Ascending aorta (tissue), 2 donors: Measurements from ENCODE around the gene POFUT1. TPM values are rescaled to one million over a fixed set of nuclear protein-coding genes. Genes with fewer than 3 reads are reported as not detected.

Source experiments
- DNase-seq, 2 donors: peaks; one replicate each; pipeline ENCODE4 v3.0.0-alpha.2; 2019; ENCODE audit warnings: low spot score in 2 of 2
- H3K27ac ChIP-seq, 2 donors: fragments of 200-600 bp; sonication (generic); one replicate each; pipeline ENCODE4 v1.5.1; 2016 to 2017; ENCODE audit warnings: mild to moderate bottlenecking in 1 of 2
- H3K27me3 ChIP-seq: fragments of 200-600 bp; sonication (generic); one replicate; pipeline ENCODE4 v1.5.1; 2017
- H3K36me3 ChIP-seq, 2 donors: fragments of 200-600 bp; sonication (generic); one replicate each; pipeline ENCODE4 v1.5.1; 2016
- H3K4me1 ChIP-seq, 2 donors: fragments of 200-600 bp; sonication (generic); one replicate each; pipeline ENCODE4 v1.5.1; 2016 to 2017; ENCODE audit warnings: mild to moderate bottlenecking in 1 of 2
- H3K4me3 ChIP-seq, 2 donors: fragments of 200-600 bp; sonication (generic); one replicate each; pipeline ENCODE4 v1.5.1; 2016 to 2017; ENCODE audit warnings: mild to moderate bottlenecking in 1 of 2
- H3K9me3 ChIP-seq, 2 donors: fragments of 200-600 bp; sonication (generic); one replicate each; pipeline ENCODE4 v1.5.1; 2016
- intact Hi-C: fragments of 100-400 bp; cut with DNase I; formaldehyde crosslinking; loops from one replicate; pipeline ENCODE4 v1.15.1; 2023
- total RNA-seq: library from RNA; depleted of rRNA; stranded (reverse); fragments of >200 nt; gene quantifications from one replicate; pipeline ENCODE4 v1.1.0, GENCODE V29; 2016
- TF ChIP-seq, protein P1 (sequence below), 3 experiments: fragments of 200-600 bp in 2 of 3; fragments of 450-650 bp in 1 of 3; sonication (generic) in 2 of 3; IDR thresholded peaks; one replicate each; pipeline ENCODE4 v1.5.1; 2016 to 2019; ENCODE audit warnings: antibody characterized with exemption in 3 of 3, mild to moderate bottlenecking in 1 of 3, moderate library complexity in 1 of 3

Gene POFUT1
- total RNA-seq, 1 donor from 2014 or later, result 29.8 TPM

DNA sequence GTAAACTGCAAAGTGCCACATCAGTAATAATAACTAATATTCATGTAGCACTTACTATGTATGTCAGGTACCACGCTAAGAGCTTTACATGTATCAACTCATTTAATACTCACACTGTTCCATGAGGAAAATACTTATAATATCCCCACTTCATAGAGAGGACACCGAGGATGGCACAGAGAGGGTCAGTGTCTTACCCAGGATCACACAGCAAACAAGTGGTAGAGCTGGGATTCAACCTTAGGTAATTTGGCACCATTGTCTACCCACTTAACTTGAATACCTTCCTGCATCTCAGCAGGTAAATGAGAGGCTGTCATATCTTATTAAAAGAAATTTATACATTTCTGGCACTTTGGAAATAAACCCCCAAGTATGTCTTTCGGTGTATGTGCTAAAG lies 8.0 kb downstream of the POFUT1 start:
- intact Hi-C loops, result no loop called here
- Histone ChIP-seq H3K4me1 (no peaks in the 10 kb centered on the region), H3K27me3 (no peaks in the 10 kb centered on the region), H3K36me3 (peaks cover 32 to 64% of the 10 kb centered on the region in 2 donors), H3K27ac (no peak overlapping the region), H3K9me3 (no peaks in the 10 kb centered on the region), H3K4me3 (no peak overlapping the region)
- TF ChIP-seq, protein P1, sequence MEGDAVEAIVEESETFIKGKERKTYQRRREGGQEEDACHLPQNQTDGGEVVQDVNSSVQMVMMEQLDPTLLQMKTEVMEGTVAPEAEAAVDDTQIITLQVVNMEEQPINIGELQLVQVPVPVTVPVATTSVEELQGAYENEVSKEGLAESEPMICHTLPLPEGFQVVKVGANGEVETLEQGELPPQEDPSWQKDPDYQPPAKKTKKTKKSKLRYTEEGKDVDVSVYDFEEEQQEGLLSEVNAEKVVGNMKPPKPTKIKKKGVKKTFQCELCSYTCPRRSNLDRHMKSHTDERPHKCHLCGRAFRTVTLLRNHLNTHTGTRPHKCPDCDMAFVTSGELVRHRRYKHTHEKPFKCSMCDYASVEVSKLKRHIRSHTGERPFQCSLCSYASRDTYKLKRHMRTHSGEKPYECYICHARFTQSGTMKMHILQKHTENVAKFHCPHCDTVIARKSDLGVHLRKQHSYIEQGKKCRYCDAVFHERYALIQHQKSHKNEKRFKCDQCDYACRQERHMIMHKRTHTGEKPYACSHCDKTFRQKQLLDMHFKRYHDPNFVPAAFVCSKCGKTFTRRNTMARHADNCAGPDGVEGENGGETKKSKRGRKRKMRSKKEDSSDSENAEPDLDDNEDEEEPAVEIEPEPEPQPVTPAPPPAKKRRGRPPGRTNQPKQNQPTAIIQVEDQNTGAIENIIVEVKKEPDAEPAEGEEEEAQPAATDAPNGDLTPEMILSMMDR (IDR thresholded peaks at IDR 0.05), result no peak
- no peak for DNase-seq

DNA sequence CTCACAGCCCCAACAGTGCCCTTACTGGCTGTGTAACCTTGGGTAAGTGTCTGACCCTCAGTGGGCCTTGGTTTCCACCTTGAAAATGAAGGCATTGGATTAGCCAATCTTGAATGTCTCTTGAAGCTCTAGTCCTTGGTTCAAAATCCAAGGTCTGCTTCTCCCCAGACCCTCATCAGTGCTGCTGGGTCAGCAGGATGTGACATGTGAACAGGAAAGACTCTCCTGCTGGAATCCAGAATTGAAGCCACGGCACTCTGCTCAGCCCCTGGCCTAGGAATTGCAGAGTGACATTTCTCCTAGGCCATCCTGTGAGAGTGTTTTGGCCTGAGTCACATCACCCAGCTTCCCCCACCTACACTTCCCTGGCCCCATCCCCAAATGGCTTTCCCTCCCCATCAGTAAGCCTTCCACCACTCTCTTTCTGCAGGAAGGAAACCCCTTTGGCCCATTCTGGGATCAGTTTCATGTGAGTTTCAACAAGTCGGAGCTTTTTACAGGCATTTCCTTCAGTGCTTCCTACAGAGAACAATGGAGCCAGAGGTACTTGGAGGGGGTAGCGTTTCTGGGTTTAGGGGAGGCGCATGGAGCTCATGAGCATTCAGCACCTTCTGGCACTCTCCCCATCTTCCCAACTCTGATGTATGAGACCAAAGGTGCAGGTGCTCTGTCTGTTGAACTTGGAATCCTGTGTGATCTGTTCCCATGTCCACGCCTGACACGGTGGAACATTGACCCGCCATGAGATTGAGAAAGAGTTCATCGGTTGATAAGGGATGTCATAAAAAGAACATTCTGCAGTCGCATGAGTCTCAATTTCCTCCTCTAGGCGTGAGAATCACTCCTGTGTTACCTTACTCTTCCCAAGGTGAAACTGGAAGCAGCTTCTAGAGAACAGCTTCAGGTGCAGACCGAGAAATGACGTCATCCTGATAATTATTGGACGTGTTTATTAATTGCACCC lies 8.8 kb downstream of the POFUT1 start:
- no peak for DNase-seq
- intact Hi-C loops, result no loop called here
- Histone ChIP-seq H3K9me3 (no peaks in the 10 kb centered on the region), H3K36me3 (peaks cover 32 to 64% of the 10 kb centered on the region in 2 donors), H3K27me3 (no peaks in the 10 kb centered on the region), H3K4me1 (no peaks in the 10 kb centered on the region), H3K4me3 (no peak overlapping the region), H3K27ac (no peak overlapping the region)
- TF ChIP-seq, protein P1 (IDR thresholded peaks at IDR 0.05), result no peak

DNA sequence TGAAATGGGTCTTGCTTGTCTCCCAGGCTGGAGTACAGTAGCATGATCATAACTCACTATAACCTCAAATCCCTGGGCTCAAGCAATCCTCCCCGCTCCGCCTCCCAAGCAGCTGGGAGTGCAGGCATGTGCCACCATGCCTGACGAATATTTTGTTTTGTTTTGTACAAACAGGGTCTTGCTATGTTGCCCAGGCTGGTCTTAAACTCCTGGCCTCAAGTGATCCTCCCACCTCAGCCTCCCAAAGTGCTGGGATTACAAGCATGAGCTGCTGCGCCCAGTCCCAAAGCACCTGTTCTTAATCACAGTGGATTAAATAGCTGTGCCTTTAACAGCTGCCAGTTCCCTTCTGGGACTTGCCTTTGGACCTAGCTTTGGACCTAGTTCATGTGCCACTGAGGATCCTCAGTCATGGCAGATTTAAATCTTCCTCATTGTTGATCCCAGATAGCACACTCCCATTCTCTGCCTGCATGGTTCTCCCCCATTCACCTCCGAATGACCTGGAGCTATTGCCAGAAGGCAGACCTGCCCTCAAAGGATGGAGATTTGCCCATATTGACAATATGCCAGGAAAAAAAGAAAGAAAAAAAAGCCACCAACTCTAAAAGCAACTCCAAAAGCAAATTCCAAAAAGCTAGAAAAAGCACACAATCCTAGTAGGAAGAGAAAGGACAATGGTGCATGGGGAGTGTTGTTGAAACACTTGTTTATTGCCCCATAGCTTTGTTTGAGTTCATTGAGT lies 10.6 kb downstream of the POFUT1 start:
- no peak for DNase-seq
- peaks cover 44 to 77% of the 10 kb centered on the region in 2 donors for H3K36me3 ChIP-seq

DNA sequence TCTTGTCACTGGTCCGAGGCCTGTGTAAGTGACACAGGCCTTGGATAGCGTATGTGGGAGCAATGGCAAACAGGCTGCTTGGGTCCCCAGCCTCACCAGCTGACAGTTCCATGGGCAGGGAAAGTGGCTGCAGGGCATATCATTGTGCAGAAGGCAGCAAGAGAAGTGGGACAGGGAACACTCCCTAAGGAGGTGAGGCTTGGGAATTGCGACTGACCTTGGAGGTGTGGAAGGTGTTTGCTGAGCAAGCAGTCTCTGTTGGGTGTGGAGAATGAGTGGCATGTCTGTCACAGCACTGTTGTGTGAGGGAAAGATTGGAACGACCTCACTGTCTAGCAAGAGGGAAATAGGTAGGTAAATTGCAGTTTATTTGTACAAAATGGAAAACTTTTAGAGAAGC lies 16.8 kb downstream of the POFUT1 start:
- Histone ChIP-seq H3K27ac (no peak overlapping the region), H3K36me3 (peaks cover 44 to 65% of the 10 kb centered on the region in 2 donors), H3K27me3 (no peaks in the 10 kb centered on the region), H3K9me3 (no peaks in the 10 kb centered on the region), H3K4me3 (no peak overlapping the region), H3K4me1 (no peaks in the 10 kb centered on the region)
- TF ChIP-seq, protein P1 (IDR thresholded peaks at IDR 0.05), result no peak
- intact Hi-C loops, result no loop called here
- no peak for DNase-seq

More for the DNA sequence above, 10.6 kb downstream of the POFUT1 start:
- TF ChIP-seq, protein P1 (IDR thresholded peaks at IDR 0.05), result no peak
- no peaks in the 10 kb centered on the region for H3K9me3 ChIP-seq
- no peak overlapping the region for H3K4me3 ChIP-seq
- no peaks in the 10 kb centered on the region for H3K27me3 ChIP-seq
- no peak overlapping the region for H3K27ac ChIP-seq
- intact Hi-C loops, result no loop called here
- no peaks in the 10 kb centered on the region for H3K4me1 ChIP-seq

DNA sequence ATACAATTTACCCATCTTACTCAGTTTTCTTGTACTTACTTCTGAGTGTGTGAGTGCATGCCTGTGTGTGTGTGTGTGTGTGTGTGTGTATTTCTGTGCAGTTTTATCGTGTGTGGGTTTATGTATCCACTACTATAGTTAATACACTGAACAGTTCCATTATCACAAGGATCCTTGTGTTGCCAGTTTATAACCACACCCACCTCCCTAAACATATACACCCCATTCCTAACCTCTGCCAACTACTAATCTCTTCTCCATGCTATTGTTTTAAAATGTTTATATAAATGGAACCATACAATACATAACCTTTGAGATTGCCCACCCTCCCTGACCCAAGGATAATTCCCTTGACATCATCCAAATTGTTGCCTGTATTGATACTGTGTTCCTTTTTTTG lies 18.7 kb downstream of the POFUT1 start:
- H3K36me3 ChIP-seq, result peaks cover 42 to 66% of the 10 kb centered on the region in 2 donors
- TF ChIP-seq, protein P1 (IDR thresholded peaks at IDR 0.05), result no peak

More for the DNA sequence above, 18.7 kb downstream of the POFUT1 start:
- intact Hi-C loops, result no loop called here
- Histone ChIP-seq H3K9me3 (no peaks in the 10 kb centered on the region), H3K4me3 (no peak overlapping the region), H3K27me3 (no peaks in the 10 kb centered on the region), H3K27ac (no peak overlapping the region), H3K4me1 (no peaks in the 10 kb centered on the region)
- DNase-seq, result no peak
